ENCODE data around the gene RELCH. TPM values are rescaled to one million over a fixed set of nuclear protein-coding genes. Genes with fewer than 3 reads are reported as not detected.

The RELCH gene
- total and polyA plus RNA-seq, 10 of the 15 experiments (the other 5 are each of a cell fraction or from before 2014, with no cell fraction given): 3.1 to 23.6 (median 14.5) TPM

GRCh38 chr18:62339106-62339988 lies 152.3 kb downstream of the RELCH start (continued):
- TF ChIP-seq ZNF24 (IDR thresholded peaks at IDR 0.05): no peak
- no peak for TF ChIP-seq STAT1 (conservative IDR thresholded peaks at IDR 0.05)
- no peak for TF ChIP-seq RFX5 (IDR thresholded peaks at IDR 0.05; ENCODE audit: low read depth, low read length)
- TF ChIP-seq TCF7 (IDR thresholded peaks at IDR 0.05; ENCODE audit: borderline replicate concordance): no peak
- no peak for TF ChIP-seq SMC3 (IDR thresholded peaks at IDR 0.05; ENCODE audit: borderline replicate concordance, low read length)
- no peak for TF ChIP-seq ZNF207 (IDR thresholded peaks at IDR 0.05; ENCODE audit: borderline replicate concordance)
- no peak for TF ChIP-seq SUPT20H (IDR thresholded peaks at IDR 0.05; ENCODE audit: borderline replicate concordance, control insufficient read depth, low read depth, low read length)
- TF ChIP-seq HDAC6 (IDR thresholded peaks at IDR 0.05; ENCODE audit: unreplicated experiment): no peak
- no peak for TF ChIP-seq SP1 (IDR thresholded peaks at IDR 0.05; ENCODE audit: low read depth, low read length)

GRCh38 chr18:62340996-62341395 lies 153.9 kb downstream of the RELCH start:
- Histone ChIP-seq H3K9me3 (replicated peaks; ENCODE audit: control insufficient read depth, insufficient read depth, low read length) (no peaks in the 10 kb centered on the region), H3K4me3 (no peak overlapping the region), H3K27ac (ENCODE audit: control insufficient read depth, insufficient read depth) (no peak overlapping the region), H3K4me2 (ENCODE audit: control insufficient read depth, insufficient read depth) (no peak overlapping the region), H3K27me3 (replicated peaks in 1 of 2; ENCODE audit: control insufficient read depth in 2 of 2, insufficient read depth in 2 of 2, low read length in 1 of 2) (no peaks in the 10 kb centered on the region), H2AFZ (ENCODE audit: control insufficient read depth, low read depth, low read length) (no peak overlapping the region), H4K20me1 (ENCODE audit: control insufficient read depth, insufficient read depth) (no peaks in the 10 kb centered on the region), H3K9ac (ENCODE audit: control insufficient read depth, insufficient read depth, low read length) (no peak overlapping the region), H3K4me1 (ENCODE audit: control insufficient read depth, insufficient read depth, low read length) (no peaks in the 10 kb centered on the region), H3K36me3 (ENCODE audit: control insufficient read depth in 2 of 2, insufficient read depth in 2 of 2, low read length in 1 of 2) (no peaks in the 10 kb centered on the region), H3K79me2 (ENCODE audit: control insufficient read depth, insufficient read depth, low read length) (no peaks in the 10 kb centered on the region)
- intact Hi-C loops (cut with micrococcal nuclease; ENCODE audit: unreplicated experiment) (no loop called here), in situ Hi-C loops (cut with MboI) (no loop called here)
- FAIRE-seq (no peak), DNase-seq (ENCODE audit: low read depth, low spot score) (no peak), ATAC-seq (no peak)
- ChIA-PET CTCF (interaction anchor here (1.1 to 2.6 kb wide), 3 partner anchors 10 to 18 kb away, joined by 5 to 10 read pairs (median 7); no protein-coding TSS in a partner anchor), RAD21 (ENCODE audit: unreplicated experiment) (interaction anchor here (0.6 kb wide), 1 partner anchor 227 kb away, joined by 3 read pairs; no protein-coding TSS in a partner anchor), SMC1A (ENCODE audit: uncharacterized antibody, unreplicated experiment) (interaction anchor here (0.7 to 1.1 kb wide), 5 partner anchors 10 to 80 kb away, joined by 3 read pairs; no protein-coding TSS in a partner anchor), POLR2A (no interaction called here)
- 53% methylated on average over 9 of the region's 9 CpGs for WGBS (ENCODE audit: insufficient coverage, insufficient replicate concordance, low lambda C conversion rate, missing lambda C conversion rate)
- TF ChIP-seq MTA2 (IDR thresholded peaks at IDR 0.05; ENCODE audit: low read depth) (no peak), JUNB (IDR thresholded peaks at IDR 0.05) (no peak), MEF2B (IDR thresholded peaks at IDR 0.05; ENCODE audit: partially characterized antibody, poor library complexity, severe bottlenecking) (no peak), RUNX3 (IDR thresholded peaks at IDR 0.05; ENCODE audit: low read length) (no peak), FOXK2 (IDR thresholded peaks at IDR 0.05) (no peak), SREBF1 (IDR thresholded peaks at IDR 0.05; ENCODE audit: low read length) (no peak)
- TF ChIP-seq, protein P1, sequence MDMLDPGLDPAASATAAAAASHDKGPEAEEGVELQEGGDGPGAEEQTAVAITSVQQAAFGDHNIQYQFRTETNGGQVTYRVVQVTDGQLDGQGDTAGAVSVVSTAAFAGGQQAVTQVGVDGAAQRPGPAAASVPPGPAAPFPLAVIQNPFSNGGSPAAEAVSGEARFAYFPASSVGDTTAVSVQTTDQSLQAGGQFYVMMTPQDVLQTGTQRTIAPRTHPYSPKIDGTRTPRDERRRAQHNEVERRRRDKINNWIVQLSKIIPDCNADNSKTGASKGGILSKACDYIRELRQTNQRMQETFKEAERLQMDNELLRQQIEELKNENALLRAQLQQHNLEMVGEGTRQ (IDR thresholded peaks at IDR 0.05; ENCODE audit: borderline replicate concordance, low read depth, low read length): no peak
- TF ChIP-seq, protein P2, sequence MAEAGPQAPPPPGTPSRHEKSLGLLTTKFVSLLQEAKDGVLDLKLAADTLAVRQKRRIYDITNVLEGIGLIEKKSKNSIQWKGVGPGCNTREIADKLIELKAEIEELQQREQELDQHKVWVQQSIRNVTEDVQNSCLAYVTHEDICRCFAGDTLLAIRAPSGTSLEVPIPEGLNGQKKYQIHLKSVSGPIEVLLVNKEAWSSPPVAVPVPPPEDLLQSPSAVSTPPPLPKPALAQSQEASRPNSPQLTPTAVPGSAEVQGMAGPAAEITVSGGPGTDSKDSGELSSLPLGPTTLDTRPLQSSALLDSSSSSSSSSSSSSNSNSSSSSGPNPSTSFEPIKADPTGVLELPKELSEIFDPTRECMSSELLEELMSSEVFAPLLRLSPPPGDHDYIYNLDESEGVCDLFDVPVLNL (IDR thresholded peaks at IDR 0.05; ENCODE audit: low read depth, low read length): no peak
- no TSS peak for BruUV-seq (replicated peaks)
